RWPE1 (cell line): ENCODE results near the gene RNU1-1.
"Not testable (repeated sequence)": the region's sequence is repeated elsewhere in the genome, so short reads cannot be mapped to it uniquely, and the experiment has no call there.

ENCODE experiments used
- CTCF ChIA-PET: fragments of 350-600 bp; sonication (Branson Sonifier 250); formaldehyde crosslinking; extraction: SDS; loops from one replicate; lab custom pipeline; 2021; lab: Yijun Ruan, JAX
- POLR2A ChIA-PET: fragments of 400-600 bp; formaldehyde crosslinking; extraction: SDS; loops from one replicate; lab custom pipeline; 2020; ENCODE audit warnings: antibody characterized with exemption; ENCODE audit not compliant: low non-redundant PET; lab: Yijun Ruan, JAX
- DNase-seq: peaks from one replicate; pipeline ENCODE4 v3.0.0; 2012; ENCODE audit warnings: low spot score
- H3K27ac ChIP-seq: fragments of 450-650 bp; 2 replicates; pipeline ENCODE4 v1.5.1; 2017
- CTCF ChIP-seq: fragments of 450-650 bp; conservative IDR thresholded peaks from 2 replicates; pipeline ENCODE4 v1.5.1; 2017; ENCODE audit warnings: low read depth, mild to moderate bottlenecking

RNU1-1 gene

GRCh38 chr1:16491056-16491675, 22.9 kb downstream of the RNU1-1 start:
- H3K27ac ChIP-seq: no peak overlapping the region
- ChIA-PET CTCF (interaction anchor here (0.6 kb wide), 1 partner anchor 304 kb away, joined by 5 read pairs; no protein-coding TSS in a partner anchor), POLR2A (no interaction called here)
- no peak for DNase-seq
- TF ChIP-seq CTCF: no peak

- H3K27ac ChIP-seq, DNase-seq, CTCF ChIA-PET, POLR2A ChIA-PET: not testable (repeated sequence)
Observed at GRCh38 chr1:16489195-16489880, 24.7 kb downstream of the RNU1-1 start.

- POLR2A ChIA-PET, DNase-seq, CTCF ChIA-PET, H3K27ac ChIP-seq: not testable (repeated sequence)
Observed at GRCh38 chr1:16487011-16487410, 27.1 kb downstream of the RNU1-1 start.

GRCh38 chr1:16486316-16486715, 27.8 kb downstream of the RNU1-1 start:
- POLR2A ChIA-PET, H3K27ac ChIP-seq, DNase-seq, CTCF ChIA-PET: not testable (repeated sequence)

GRCh38 chr1:16484931-16485330, 29.2 kb downstream of the RNU1-1 start:
- H3K27ac ChIP-seq: no peak overlapping the region
- ChIA-PET POLR2A (no interaction called here), CTCF (no interaction called here)
- DNase-seq: no peak
- TF ChIP-seq CTCF: no peak

- no peak for TF ChIP-seq CTCF
- no peak for DNase-seq
- H3K27ac ChIP-seq: no peak overlapping the region
- CTCF ChIA-PET: no interaction called here
- POLR2A ChIA-PET: no interaction called here
Observed at GRCh38 chr1:16484501-16484835, 29.6 kb downstream of the RNU1-1 start.

GRCh38 chr1:16483639-16484500, 30.2 kb downstream of the RNU1-1 start:
- POLR2A ChIA-PET: not testable (repeated sequence)

GRCh38 chr1:16483146-16483545, 30.9 kb downstream of the RNU1-1 start:
- H3K27ac ChIP-seq, POLR2A ChIA-PET, CTCF ChIA-PET, DNase-seq: not testable (repeated sequence)

More at GRCh38 chr1:16483639-16484500, 30.2 kb downstream of the RNU1-1 start:
- CTCF ChIA-PET, DNase-seq, H3K27ac ChIP-seq: not testable (repeated sequence)

GRCh38 chr1:16478091-16478490, 36.0 kb downstream of the RNU1-1 start:
- TF ChIP-seq CTCF: no peak
- ChIA-PET CTCF (no interaction called here), POLR2A (no interaction called here)
- no peak for DNase-seq
- H3K27ac ChIP-seq: no peak overlapping the region

- DNase-seq, H3K27ac ChIP-seq, POLR2A ChIA-PET: not testable (repeated sequence)
- CTCF ChIA-PET: interaction anchor here (0.6 kb wide), 1 partner anchor 84 kb away, joined by 3 read pairs; no protein-coding TSS in a partner anchor
Observed at GRCh38 chr1:16475771-16476770, 38.0 kb downstream of the RNU1-1 start.

GRCh38 chr1:16474891-16475290, 39.2 kb downstream of the RNU1-1 start:
- DNase-seq, H3K27ac ChIP-seq, POLR2A ChIA-PET, CTCF ChIA-PET: not testable (repeated sequence)
